SK-N-SH (cell line): ENCODE results near the gene EDN3. TPM values are rescaled to one million over a fixed set of nuclear protein-coding genes. Genes with fewer than 3 reads are reported as not detected.

Source experiments
- CTCF ChIA-PET: fragments of 300-600, 350-600 bp; formaldehyde crosslinking; extraction: SDS; loops from one replicate; lab custom pipeline; 2021; lab: Yijun Ruan, JAX
- POLR2A ChIA-PET: fragments of 350-600 bp; sonication (Branson Sonifier 250); formaldehyde crosslinking; extraction: SDS; loops from one replicate; lab custom pipeline; 2020; ENCODE audit warnings: antibody characterized with exemption, inconsistent platforms; lab: Yijun Ruan, JAX
- DNase-seq: peaks from one replicate; pipeline ENCODE4 v3.0.0; 2012
- H2AFZ ChIP-seq: fragments of 200-600 bp; sonication (generic); 2 replicates; pipeline ENCODE4 v1.8.1; 2016; ENCODE audit warnings: antibody characterized with exemption, mild to moderate bottlenecking, low read depth
- H3F3A ChIP-seq: fragments of 200-600 bp; sonication (generic); replicated peaks from 2 replicates; pipeline ENCODE3; 2016; ENCODE audit warnings: antibody characterized with exemption, mild to moderate bottlenecking; ENCODE audit not compliant: insufficient read depth
- H3K27ac ChIP-seq, 2 experiments: fragments of 200-500 bp in 1 of 2; fragments of 200-600 bp in 1 of 2; sonication (Bioruptor generic) in 1 of 2; sonication (generic), shearing (Covaris generic) in 1 of 2; 2 replicates each; pipeline versions ENCODE4 v1.5.1 to v1.6.1; 2014 to 2016; ENCODE audit warnings: low read depth in 2 of 2, inconsistent platforms in 1 of 2, low read length in 1 of 2, mild to moderate bottlenecking in 1 of 2, mixed read lengths in 1 of 2
- H3K27me3 ChIP-seq: fragments of 200-600 bp; sonication (generic), shearing (Covaris generic); 2 replicates; pipeline ENCODE4 v1.6.1; 2016; ENCODE audit warnings: mixed run types; ENCODE audit not compliant: insufficient read depth
- H3K36me3 ChIP-seq, 2 experiments: fragments of 200-500 bp in 1 of 2; fragments of 200-600 bp in 1 of 2; sonication (Bioruptor generic) in 1 of 2; sonication (generic) in 1 of 2; replicated peaks in 1 of 2; 2 replicates each; pipeline versions ENCODE3 to v1.5.1; 2014 to 2016; ENCODE audit warnings: low read length in 1 of 2, mild to moderate bottlenecking in 1 of 2; ENCODE audit not compliant: insufficient read depth in 2 of 2, control insufficient read depth in 1 of 2
- H3K4me1 ChIP-seq, 2 experiments: fragments of 200-500 bp in 1 of 2; fragments of 200-600 bp in 1 of 2; sonication (Bioruptor generic) in 1 of 2; sonication (generic), shearing (Covaris generic) in 1 of 2; 2 replicates each; pipeline versions ENCODE4 v1.5.1 to v1.6.1; 2014 to 2016; ENCODE audit warnings: low read depth in 1 of 2, low read length in 1 of 2, mixed run types in 1 of 2; ENCODE audit not compliant: insufficient read depth in 2 of 2, control insufficient read depth in 1 of 2
- H3K4me2 ChIP-seq: fragments of 200-600 bp; sonication (generic), shearing (Covaris generic); 2 replicates; pipeline ENCODE4 v1.6.1; 2017; ENCODE audit warnings: mixed run types
- H3K4me3 ChIP-seq, 2 experiments: fragments of 200-500 bp in 1 of 2; fragments of 200-600 bp in 1 of 2; sonication (Bioruptor generic) in 1 of 2; sonication (generic), shearing (Covaris generic) in 1 of 2; 2 replicates each; pipeline versions ENCODE4 v1.5.1 to v1.8.1; 2014 to 2016; ENCODE audit warnings: low read depth in 2 of 2, inconsistent platforms in 1 of 2, low read length in 1 of 2, mild to moderate bottlenecking in 1 of 2, mixed read lengths in 1 of 2, moderate library complexity in 1 of 2
- H3K79me2 ChIP-seq: fragments of 200-600 bp; sonication (generic); 2 replicates; pipeline ENCODE4 v1.8.1; 2017; ENCODE audit warnings: mild to moderate bottlenecking; ENCODE audit not compliant: insufficient read depth
- H3K9ac ChIP-seq: fragments of 200-600 bp; sonication (generic); 2 replicates; pipeline ENCODE4 v1.6.1; 2017; ENCODE audit warnings: mixed run types
- H3K9me2 ChIP-seq: fragments of 200-600 bp; sonication (generic); 2 replicates; pipeline ENCODE4 v1.6.1; 2017; ENCODE audit warnings: mixed run types
- H3K9me3 ChIP-seq: fragments of 200-600 bp; sonication (generic); 2 replicates; pipeline ENCODE4 v1.6.1; 2017; ENCODE audit warnings: mixed run types, mild to moderate bottlenecking, moderate library complexity
- H4K20me1 ChIP-seq: fragments of 200-600 bp; sonication (generic); 2 replicates; pipeline ENCODE4 v1.6.1; 2017; ENCODE audit warnings: mild to moderate bottlenecking, mixed run types; ENCODE audit not compliant: insufficient read depth
- CHD2 ChIP-seq: fragments of 150-350 bp; IDR thresholded peaks from 2 replicates; pipeline ENCODE4 v1.6.1; 2018; ENCODE audit warnings: low read length; ENCODE audit not compliant: partially characterized antibody
- ELF1 ChIP-seq: IDR thresholded peaks from 2 replicates; pipeline ENCODE4 v1.4.0; 2012
- EP300 ChIP-seq, 2 experiments: IDR thresholded peaks; 2 replicates each; pipeline versions ENCODE4 v1.4.0 to v1.6.1; 2012; ENCODE audit warnings: borderline replicate concordance in 1 of 2, low read depth in 1 of 2, low read length in 1 of 2
- FOSL2 ChIP-seq: IDR thresholded peaks from 2 replicates; pipeline ENCODE4 v1.4.0; 2012; ENCODE audit warnings: low read depth, mild to moderate bottlenecking, moderate library complexity, borderline replicate concordance
- FOXJ3 ChIP-seq: sonication (generic); formaldehyde crosslinking; IDR thresholded peaks from 2 replicates; pipeline ENCODE4 v1.5.1; 2020; ENCODE audit warnings: mild to moderate bottlenecking, missing genetic modification reagents
- GATA2 ChIP-seq: sonication (generic); formaldehyde crosslinking; IDR thresholded peaks from 2 replicates; pipeline ENCODE4 v1.5.0; 2020; ENCODE audit warnings: mild to moderate bottlenecking, missing genetic modification reagents
- IRF3 ChIP-seq: fragments of 150-350 bp; IDR thresholded peaks from 2 replicates; pipeline ENCODE4 v1.6.1; 2016; ENCODE audit warnings: mild to moderate bottlenecking, low read depth, low read length
- JUND ChIP-seq: IDR thresholded peaks from 2 replicates; pipeline ENCODE4 v1.4.0; 2012
- MAX ChIP-seq: IDR thresholded peaks from 2 replicates; pipeline ENCODE4 v1.4.0; 2012; ENCODE audit warnings: low read depth
- NRF1 ChIP-seq: IDR thresholded peaks from 2 replicates; pipeline ENCODE4 v1.6.1; 2012; ENCODE audit warnings: low read depth, mild to moderate bottlenecking, low read length
- RAD21 ChIP-seq: IDR thresholded peaks from 2 replicates; pipeline ENCODE4 v1.6.1; 2012; ENCODE audit warnings: mild to moderate bottlenecking, low read length
- TAF1 ChIP-seq: IDR thresholded peaks from 2 replicates; pipeline ENCODE4 v1.6.1; 2012; ENCODE audit warnings: low read depth, mild to moderate bottlenecking, low read length, moderate library complexity, borderline replicate concordance
- TCF12 ChIP-seq: IDR thresholded peaks from 2 replicates; pipeline ENCODE4 v1.4.0; 2012
- TEAD4 ChIP-seq: IDR thresholded peaks from 2 replicates; pipeline ENCODE4 v1.4.0; 2012; ENCODE audit warnings: mild to moderate bottlenecking, borderline replicate concordance; ENCODE audit not compliant: insufficient read depth
- USF1 ChIP-seq: IDR thresholded peaks from 2 replicates; pipeline ENCODE4 v1.4.0; 2012; ENCODE audit warnings: low read depth, borderline replicate concordance
- ZBTB33 ChIP-seq: IDR thresholded peaks from 2 replicates; pipeline ENCODE4 v1.4.0; 2012; ENCODE audit warnings: low read depth, borderline replicate concordance
- whole genome bisulfite sequencing: methylation state at CpG from one replicate; pipeline ENCODE4 v1.1.6; 2017; ENCODE audit warnings: low lambda C conversion rate; 5-methylcytosine and 5-hydroxymethylcytosine counted together
- polyA plus RNA-seq, 3 experiments: library from polyadenylated mRNA; depleted of rRNA; stranded (reverse); fragments of >200 nt; gene quantifications; 2 replicates each; pipeline ENCODE4 v1.2.3, GENCODE V29; 2012

Gene EDN3
- polyA plus RNA-seq, 1 of the 3 experiments (the other 2 are of a cell fraction): 0.02 TPM

- POLR2A ChIA-PET: no interaction called here
Observed at GRCh38 chr20:59322081-59322480, 21.7 kb downstream of the EDN3 start.

More at GRCh38 chr20:59322081-59322480, 21.7 kb downstream of the EDN3 start:
- Histone ChIP-seq H3K36me3 (no peaks in the 10 kb centered on the region), H3K4me1 (peaks cover 0 to 63% of the 10 kb centered on the region in 2 experiments; a peak in 1 of 4 replicates), H4K20me1 (no peaks in the 10 kb centered on the region), H3K27ac (peak overlapping the region in 1 of 2 experiments; percentile 79; a peak in 1 of 4 replicates), H3K79me2 (no peaks in the 10 kb centered on the region), H3K9me2 (no peaks in the 10 kb centered on the region), H3K27me3 (no peaks in the 10 kb centered on the region), H3F3A (no peaks in the 10 kb centered on the region), H3K4me2 (no peak overlapping the region), H3K9me3 (no peaks in the 10 kb centered on the region), H2AFZ (no peak overlapping the region), H3K4me3 (no peak overlapping the region), H3K9ac (no peak overlapping the region)
- WGBS: 73% methylated on average over 9 of the region's 9 CpGs
- no peak for TF ChIP-seq IRF3
- no peak for TF ChIP-seq GATA2 (CRISPR knock-in tag)
- no peak for TF ChIP-seq CHD2
- TF ChIP-seq FOSL2: no peak
- TF ChIP-seq TCF12: no peak
- TF ChIP-seq RAD21: no peak
- TF ChIP-seq JUND: no peak
- TF ChIP-seq ELF1: no peak
- no peak for TF ChIP-seq TEAD4
- TF ChIP-seq MAX: no peak
- no peak for TF ChIP-seq EP300 (IDR thresholded peaks at IDR 0.05; ENCODE audit: borderline replicate concordance in 1 of 2, low read depth in 1 of 2, low read length in 1 of 2)
- TF ChIP-seq NRF1: no peak
- TF ChIP-seq ZBTB33: no peak
- TF ChIP-seq TAF1: no peak
- no peak for TF ChIP-seq USF1
- no peak for TF ChIP-seq FOXJ3
- CTCF ChIA-PET: interaction anchor here (0.9 to 1.3 kb wide), 3 partner anchors 82 to 234 kb away, joined by 3 to 4 read pairs (median 4); no protein-coding TSS in a partner anchor
- no peak for DNase-seq
